MCF 10A (cell line): ENCODE results near the gene MITF. TPM values are rescaled to one million over a fixed set of nuclear protein-coding genes. Genes with fewer than 3 reads are reported as not detected.

ENCODE experiments used
- BruUV-seq: library from RNA; stranded (reverse); fragments of 400-500 nt; replicated peaks from 2 replicates; lab custom pipeline; 2021; lab: Mats Ljungman, UMichigan
- CTCF ChIA-PET: fragments of 300-600 bp; sonication (Branson Sonifier 250); formaldehyde crosslinking; extraction: SDS; loops from one replicate; lab custom pipeline; 2021; ENCODE audit warnings: antibody characterized with exemption, inconsistent platforms; lab: Yijun Ruan, JAX
- POLR2A ChIA-PET: fragments of 300-600, 350-650 bp; sonication (Branson Sonifier 250); formaldehyde crosslinking; extraction: SDS; loops from one replicate; lab custom pipeline; 2020; ENCODE audit warnings: antibody characterized with exemption, inconsistent platforms; lab: Yijun Ruan, JAX
- DNase-seq: peaks from one replicate; pipeline ENCODE4 v3.0.0-alpha.2; 2018; ENCODE audit not compliant: unreplicated experiment
- H3K27ac Mint-ChIP-seq: one replicate; pipeline ENCODE4 v1.8.0; 2022; ENCODE audit warnings: mild to moderate bottlenecking, low read depth, mixed read lengths; ENCODE audit not compliant: unreplicated experiment
- H3K27me3 Mint-ChIP-seq: one replicate; pipeline ENCODE4 v1.8.0; 2022; ENCODE audit warnings: mixed read lengths; ENCODE audit not compliant: insufficient read depth, unreplicated experiment
- H3K36me3 Mint-ChIP-seq: one replicate; pipeline ENCODE4 v1.8.0; 2022; ENCODE audit warnings: mild to moderate bottlenecking, moderate library complexity, mixed read lengths; ENCODE audit not compliant: insufficient read depth, unreplicated experiment
- H3K4me1 Mint-ChIP-seq: one replicate; pipeline ENCODE4 v1.8.0; 2022; ENCODE audit warnings: mixed read lengths; ENCODE audit not compliant: insufficient read depth, unreplicated experiment
- H3K4me3 Mint-ChIP-seq: one replicate; pipeline ENCODE4 v1.8.0; 2022; ENCODE audit warnings: mild to moderate bottlenecking, moderate library complexity, mixed read lengths; ENCODE audit not compliant: unreplicated experiment
- H3K9me3 Mint-ChIP-seq: one replicate; pipeline ENCODE4 v1.8.0; 2022; ENCODE audit warnings: mixed read lengths; ENCODE audit not compliant: unreplicated experiment
- intact Hi-C: fragments of 100-400 bp; cut with micrococcal nuclease; formaldehyde crosslinking; loops from 2 replicates; pipeline ENCODE4 v1.14.1; 2022
- total RNA-seq: library from RNA; stranded (reverse); gene quantifications from 2 replicates; pipeline ENCODE4 v1.2.3, GENCODE V29; 2022
- TF ChIP-seq, protein P1 (sequence below): fragments of 200-600 bp; IDR thresholded peaks from one replicate; pipeline ENCODE4 v1.8.0; 2022; ENCODE audit warnings: antibody characterized with exemption, mild to moderate bottlenecking; ENCODE audit not compliant: unreplicated experiment

MITF gene
- total RNA-seq, 1 experiment from 2014 or later = 16.1 TPM

GRCh38 chr3:69838217-69838616 lies 99.0 kb downstream of the MITF start:
- H3K27ac Mint-ChIP-seq = no peak overlapping the region
- POLR2A ChIA-PET = no interaction called here
- TF ChIP-seq, protein P1, sequence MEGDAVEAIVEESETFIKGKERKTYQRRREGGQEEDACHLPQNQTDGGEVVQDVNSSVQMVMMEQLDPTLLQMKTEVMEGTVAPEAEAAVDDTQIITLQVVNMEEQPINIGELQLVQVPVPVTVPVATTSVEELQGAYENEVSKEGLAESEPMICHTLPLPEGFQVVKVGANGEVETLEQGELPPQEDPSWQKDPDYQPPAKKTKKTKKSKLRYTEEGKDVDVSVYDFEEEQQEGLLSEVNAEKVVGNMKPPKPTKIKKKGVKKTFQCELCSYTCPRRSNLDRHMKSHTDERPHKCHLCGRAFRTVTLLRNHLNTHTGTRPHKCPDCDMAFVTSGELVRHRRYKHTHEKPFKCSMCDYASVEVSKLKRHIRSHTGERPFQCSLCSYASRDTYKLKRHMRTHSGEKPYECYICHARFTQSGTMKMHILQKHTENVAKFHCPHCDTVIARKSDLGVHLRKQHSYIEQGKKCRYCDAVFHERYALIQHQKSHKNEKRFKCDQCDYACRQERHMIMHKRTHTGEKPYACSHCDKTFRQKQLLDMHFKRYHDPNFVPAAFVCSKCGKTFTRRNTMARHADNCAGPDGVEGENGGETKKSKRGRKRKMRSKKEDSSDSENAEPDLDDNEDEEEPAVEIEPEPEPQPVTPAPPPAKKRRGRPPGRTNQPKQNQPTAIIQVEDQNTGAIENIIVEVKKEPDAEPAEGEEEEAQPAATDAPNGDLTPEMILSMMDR = no peak

DNA sequence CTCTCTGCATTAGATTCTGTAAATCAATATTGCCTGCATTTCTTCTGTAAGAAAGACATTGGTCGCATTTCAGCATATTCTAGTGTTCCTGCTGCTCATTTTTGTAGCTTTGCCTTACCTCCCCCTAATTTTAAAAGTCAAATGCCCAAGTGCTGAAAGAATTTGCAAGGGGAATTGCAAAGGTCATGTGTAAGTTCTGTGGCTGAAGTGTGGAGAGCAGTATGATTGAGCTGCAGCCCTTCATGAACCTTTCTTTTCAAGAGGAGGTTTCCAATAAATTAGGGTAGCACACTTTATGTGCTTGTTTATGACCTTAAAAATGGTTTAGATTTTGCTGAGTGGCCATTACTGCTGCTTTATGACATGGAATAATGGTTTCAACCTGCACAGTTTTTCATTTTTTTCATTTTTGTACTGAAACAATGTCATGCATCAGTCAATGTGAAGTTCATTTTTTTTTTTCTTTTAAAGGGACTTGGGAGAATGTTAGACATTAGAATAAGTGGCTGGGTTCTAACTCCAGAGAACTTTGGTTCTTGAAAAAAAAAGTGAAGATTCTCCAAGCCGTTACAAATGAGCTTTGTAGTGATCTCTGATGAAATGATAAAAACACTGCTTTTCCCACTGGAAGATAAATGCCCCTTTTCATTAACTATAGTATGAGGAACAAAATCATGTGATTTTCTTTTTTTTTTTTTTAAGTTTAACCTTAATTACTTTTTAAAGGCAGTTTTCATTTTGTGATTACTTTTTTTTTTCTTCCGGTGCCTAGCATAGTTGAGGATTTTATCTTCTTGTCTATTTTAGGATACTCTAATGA lies 99.6 kb downstream of the MITF start:
- no peaks in the 10 kb centered on the region for H3K4me1 Mint-ChIP-seq
- H3K27me3 Mint-ChIP-seq = no peaks in the 10 kb centered on the region
- no peaks in the 10 kb centered on the region for H3K9me3 Mint-ChIP-seq
- BruUV-seq = no TSS peak
- DNase-seq = no peak
- H3K4me3 Mint-ChIP-seq = no peak overlapping the region
- intact Hi-C loops = no loop called here
- ChIA-PET CTCF (interaction anchor here (0.6 to 1.9 kb wide), 5 partner anchors 9 to 148 kb away, joined by 3 to 8 read pairs (median 3); no protein-coding TSS in a partner anchor), POLR2A (interaction anchor here (0.6 kb wide), 1 partner anchor 12 kb away, joined by 3 read pairs; no protein-coding TSS in a partner anchor)
- peaks cover 5% of the 10 kb centered on the region for H3K36me3 Mint-ChIP-seq
- H3K27ac Mint-ChIP-seq = no peak overlapping the region
- TF ChIP-seq, protein P1 = no peak

More at GRCh38 chr3:69838217-69838616, 99.0 kb downstream of the MITF start:
- Mint-ChIP-seq H3K9me3 (no peaks in the 10 kb centered on the region), H3K4me1 (no peaks in the 10 kb centered on the region), H3K36me3 (peaks cover 5% of the 10 kb centered on the region), H3K27me3 (no peaks in the 10 kb centered on the region), H3K4me3 (no peak overlapping the region)
- intact Hi-C loops = no loop called here
- peak; percentile 14 for DNase-seq
- no TSS peak for BruUV-seq
- CTCF ChIA-PET = interaction anchor here (0.6 to 1.5 kb wide), 2 partner anchors 17 to 54 kb away, joined by 3 to 8 read pairs; no protein-coding TSS in a partner anchor

DNA sequence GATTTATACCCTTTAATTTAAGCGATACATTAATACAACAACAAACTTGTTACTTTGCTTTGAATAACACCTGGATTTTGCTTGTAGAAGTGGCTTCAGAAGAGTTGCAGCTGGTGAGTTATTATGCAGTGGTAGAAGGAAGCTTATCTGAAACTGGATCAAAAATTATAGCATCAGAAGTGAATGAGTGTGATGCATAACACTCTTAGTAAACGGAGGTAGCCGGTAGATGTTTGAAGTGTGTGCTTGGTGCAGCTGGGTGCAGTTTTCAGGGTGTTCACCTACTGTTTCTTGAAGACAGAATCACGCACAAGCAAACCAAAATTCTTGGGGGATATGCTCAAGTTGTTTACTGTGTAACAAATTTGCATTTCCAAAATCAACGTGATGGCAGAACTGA lies 103.1 kb downstream of the MITF start:
- Mint-ChIP-seq H3K4me1 (no peaks in the 10 kb centered on the region), H3K9me3 (no peaks in the 10 kb centered on the region), H3K36me3 (no peaks in the 10 kb centered on the region), H3K27ac (no peak overlapping the region), H3K27me3 (no peaks in the 10 kb centered on the region), H3K4me3 (no peak overlapping the region)
- ChIA-PET POLR2A (no interaction called here), CTCF (interaction anchor here (0.6 to 1.5 kb wide), 3 partner anchors 12 to 58 kb away, joined by 4 to 6 read pairs (median 4); no protein-coding TSS in a partner anchor)
- no peak for DNase-seq
- BruUV-seq = no TSS peak
- TF ChIP-seq, protein P1 = no peak
- intact Hi-C loops = no loop called here

- no TSS peak for BruUV-seq
- CTCF ChIA-PET = interaction anchor here (0.6 to 0.9 kb wide), 2 partner anchors 13 to 58 kb away, joined by 4 to 6 read pairs; no protein-coding TSS in a partner anchor
These were observed 103.5 kb downstream of the MITF start for GRCh38 chr3:69842789-69843188.

More at GRCh38 chr3:69842789-69843188, 103.5 kb downstream of the MITF start:
- intact Hi-C loops = no loop called here
- Mint-ChIP-seq H3K36me3 (no peaks in the 10 kb centered on the region), H3K4me1 (no peaks in the 10 kb centered on the region), H3K27ac (no peak overlapping the region), H3K4me3 (no peak overlapping the region), H3K9me3 (no peaks in the 10 kb centered on the region), H3K27me3 (no peaks in the 10 kb centered on the region)
- POLR2A ChIA-PET = no interaction called here
- TF ChIP-seq, protein P1 = no peak
- DNase-seq = no peak
